Mesodermal cell (in vitro differentiated cells): Measurements from ENCODE around the gene REEP3.

ENCODE experiments used
- H3K27ac ChIP-seq: 2 replicates; pipeline ENCODE4 v1.7.0; 2013; ENCODE audit warnings: mild to moderate bottlenecking, low read depth, low read length, moderate library complexity; ENCODE audit not compliant: severe bottlenecking
- H3K36me3 ChIP-seq: 2 replicates; pipeline ENCODE4 v1.7.1; 2013; ENCODE audit warnings: mild to moderate bottlenecking, low read length, moderate library complexity; ENCODE audit not compliant: control insufficient read depth, insufficient read depth
- H3K4me1 ChIP-seq: one replicate; pipeline ENCODE4 v1.7.1; 2013; ENCODE audit warnings: mild to moderate bottlenecking, low read length; ENCODE audit not compliant: insufficient read depth, control insufficient read depth, poor library complexity, severe bottlenecking
- H3K4me3 ChIP-seq: 2 replicates; pipeline ENCODE4 v1.7.0; 2013; ENCODE audit warnings: low read length, control low read depth, mild to moderate bottlenecking; ENCODE audit not compliant: insufficient read depth, poor library complexity, severe bottlenecking; ENCODE audit errors: extremely low read depth
- H3K9me3 ChIP-seq: 2 replicates; pipeline ENCODE4 v1.7.1; 2013; ENCODE audit warnings: mild to moderate bottlenecking, low read length, moderate library complexity; ENCODE audit not compliant: control insufficient read depth
- WGBS, 2 experiments: methylation state at CpG; one replicate each; pipeline ENCODE4 v1.1.5; 2013; ENCODE audit warnings: missing lambda C conversion rate in 2 of 2; ENCODE audit not compliant: insufficient coverage in 2 of 2; 5-methylcytosine and 5-hydroxymethylcytosine counted together

The REEP3 gene

DNA sequence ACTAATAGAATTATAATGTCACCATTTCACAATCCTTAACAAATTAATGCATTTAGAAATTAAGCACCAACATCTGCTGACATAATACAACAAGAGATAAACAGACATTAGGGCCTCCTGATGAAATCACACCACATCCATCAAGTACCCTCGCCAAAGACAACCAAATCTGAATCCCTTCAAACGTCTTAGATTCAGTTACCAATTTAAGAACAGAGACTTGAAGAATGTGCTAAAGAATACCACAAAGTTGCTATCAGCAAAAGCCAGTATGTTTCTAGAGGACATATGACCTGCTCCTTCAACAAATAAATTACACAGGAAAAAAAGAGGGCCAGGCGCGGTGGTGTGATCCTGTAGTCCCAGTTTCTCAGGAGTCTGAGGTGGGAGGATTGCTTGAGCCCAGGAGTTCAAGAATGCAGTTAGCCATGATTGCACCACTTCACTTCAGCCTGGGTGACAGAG lies 144.5 kb downstream of the REEP3 start:
- no CpG with 5 or more reads among the region's 4 CpGs for WGBS, 2 experiments
- Histone ChIP-seq H3K27ac (no peak overlapping the region), H3K4me3 (no peak overlapping the region), H3K4me1 (no peaks in the 10 kb centered on the region), H3K9me3 (no peaks in the 10 kb centered on the region), H3K36me3 (no peaks in the 10 kb centered on the region)

GRCh38 chr10:63666836-63667383 lies 145.7 kb downstream of the REEP3 start:
- Histone ChIP-seq H3K4me1 (no peaks in the 10 kb centered on the region), H3K27ac (no peak overlapping the region), H3K9me3 (no peaks in the 10 kb centered on the region), H3K4me3 (no peak overlapping the region), H3K36me3 (no peaks in the 10 kb centered on the region)
- WGBS, 2 experiments = 70 to 88% methylated on average over 2 of the region's 4 CpGs

DNA sequence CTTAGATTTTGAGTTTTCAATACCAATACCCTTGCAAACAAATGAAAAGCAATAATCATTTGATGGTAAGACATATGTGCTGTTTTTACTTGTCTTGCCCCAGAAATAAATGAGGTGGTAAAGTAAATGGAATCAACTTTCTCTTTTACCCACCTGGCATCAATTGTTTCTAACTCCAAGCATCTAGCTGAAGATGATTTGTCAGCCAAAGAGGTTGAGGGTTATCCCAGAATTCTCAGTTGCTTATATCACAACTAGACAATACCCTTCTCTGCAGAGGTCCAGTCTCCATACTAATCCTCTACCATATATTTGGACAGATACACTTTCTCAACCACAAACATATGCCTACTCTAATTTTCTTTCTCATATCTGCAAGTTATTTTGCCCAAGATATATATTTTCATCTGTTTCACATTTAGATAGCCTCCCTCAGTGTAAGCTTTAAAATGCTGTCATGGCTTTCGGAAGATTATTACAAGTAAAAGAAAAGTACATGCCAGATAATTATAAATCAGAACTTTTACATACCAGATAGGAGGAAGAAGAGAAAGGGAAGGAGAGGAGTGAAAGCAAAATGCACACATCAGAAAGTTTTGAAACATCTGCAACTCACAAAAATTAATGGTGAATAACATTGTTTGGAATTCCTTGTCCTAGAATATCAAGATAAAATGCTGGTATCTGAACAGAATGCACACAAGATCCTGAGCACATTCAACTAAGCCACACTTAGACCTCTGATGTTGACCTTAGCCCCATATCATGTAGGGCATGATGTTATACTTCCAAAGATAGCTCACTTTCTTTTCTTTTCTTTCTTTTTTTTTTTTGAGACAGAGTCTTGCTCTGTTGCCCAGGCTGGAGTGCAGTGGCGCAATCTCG lies 146.6 kb downstream of the REEP3 start:
- Histone ChIP-seq H3K27ac (no peak overlapping the region), H3K4me3 (no peak overlapping the region), H3K9me3 (no peaks in the 10 kb centered on the region), H3K4me1 (no peaks in the 10 kb centered on the region), H3K36me3 (no peaks in the 10 kb centered on the region)
- 80 to 100% methylated on average over 1 of the region's 3 CpGs for WGBS, 2 experiments

GRCh38 chr10:63670291-63670898 lies 149.2 kb downstream of the REEP3 start:
- H3K27ac ChIP-seq = no peak overlapping the region
- 47 to 66% methylated on average over 6 to 7 of the region's 10 CpGs for WGBS, 2 experiments
- no peaks in the 10 kb centered on the region for H3K4me1 ChIP-seq
- H3K4me3 ChIP-seq = no peak overlapping the region
- no peaks in the 10 kb centered on the region for H3K36me3 ChIP-seq
- H3K9me3 ChIP-seq = no peaks in the 10 kb centered on the region

GRCh38 chr10:63671317-63671937 lies 150.2 kb downstream of the REEP3 start:
- 60 to 71% methylated on average over 1 to 2 of the region's 2 CpGs for WGBS, 2 experiments
- no peaks in the 10 kb centered on the region for H3K9me3 ChIP-seq
- no peak overlapping the region for H3K27ac ChIP-seq
- no peaks in the 10 kb centered on the region for H3K4me1 ChIP-seq
- no peaks in the 10 kb centered on the region for H3K36me3 ChIP-seq
- H3K4me3 ChIP-seq = no peak overlapping the region

GRCh38 chr10:63672491-63672890 lies 151.3 kb downstream of the REEP3 start:
- Histone ChIP-seq H3K27ac (no peak overlapping the region), H3K4me1 (no peaks in the 10 kb centered on the region), H3K36me3 (no peaks in the 10 kb centered on the region), H3K4me3 (no peak overlapping the region), H3K9me3 (no peaks in the 10 kb centered on the region)
- WGBS, 2 experiments = 73 to 77% methylated on average over 2 of the region's 3 CpGs

DNA sequence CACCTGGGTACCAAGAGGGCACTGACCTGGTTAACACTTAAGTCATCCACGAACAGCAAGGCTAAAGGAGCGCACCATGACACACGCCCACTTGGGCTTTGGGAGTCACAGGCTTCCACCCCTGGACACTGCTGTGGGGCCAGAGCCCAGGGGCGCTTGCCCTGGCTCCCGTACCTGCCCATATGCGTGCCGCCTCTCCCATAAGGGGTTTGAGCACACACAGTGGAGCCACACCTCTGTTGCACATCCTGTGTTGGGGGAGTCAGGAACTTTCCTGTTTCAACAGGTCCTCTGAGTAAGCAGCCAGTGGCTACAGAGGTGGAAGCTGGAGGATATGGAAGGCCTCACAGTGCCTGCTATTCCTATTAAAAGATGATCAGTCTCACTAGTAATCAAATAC lies 152.0 kb downstream of the REEP3 start:
- Histone ChIP-seq H3K36me3 (no peaks in the 10 kb centered on the region), H3K4me3 (no peak overlapping the region), H3K9me3 (no peaks in the 10 kb centered on the region), H3K27ac (no peak overlapping the region), H3K4me1 (no peaks in the 10 kb centered on the region)
- WGBS, 2 experiments = 79 to 81% methylated on average over 5 to 7 of the region's 7 CpGs

- Histone ChIP-seq H3K36me3 (no peaks in the 10 kb centered on the region), H3K4me1 (no peaks in the 10 kb centered on the region), H3K9me3 (no peaks in the 10 kb centered on the region), H3K27ac (no peak overlapping the region), H3K4me3 (no peak overlapping the region)
Measured at GRCh38 chr10:63673846-63674245, 152.6 kb downstream of the REEP3 start.
